Pons (tissue), 1 donor: ENCODE measurements around the gene CDC73.
"Not testable (repeated sequence)": the region's sequence is repeated elsewhere in the genome, so short reads cannot be mapped to it uniquely, and the experiment has no call there.

ENCODE experiments used
- DNase-seq: peaks from one replicate; pipeline ENCODE4 v3.0.0-alpha.2; 2016; ENCODE audit warnings: low spot score

The CDC73 gene

GRCh38 chr1:193181536-193181935, 59.7 kb downstream of the CDC73 start:
- peak; percentile 15 for DNase-seq

DNA sequence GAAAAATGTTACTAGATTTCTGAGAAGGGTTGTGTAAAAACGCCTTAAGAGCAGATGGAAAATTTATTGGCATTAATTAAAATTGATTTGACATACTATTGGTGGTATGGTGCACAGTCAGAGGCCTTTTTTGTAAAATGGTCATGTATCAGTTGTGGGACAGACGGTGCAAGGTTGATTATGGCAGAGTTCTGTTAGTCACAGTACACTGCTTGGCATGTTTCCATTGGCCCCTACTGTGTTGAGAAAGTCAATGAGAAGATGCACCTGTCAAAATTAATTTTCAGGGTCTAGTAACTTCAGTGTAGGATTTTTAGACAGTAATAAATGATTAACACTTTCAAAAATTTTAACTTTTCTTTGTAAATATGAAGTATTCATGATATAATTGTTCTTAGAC, 60.2 kb downstream of the CDC73 start:
- peak; percentile 28 for DNase-seq

GRCh38 chr1:193183019-193183627, 61.3 kb downstream of the CDC73 start:
- DNase-seq: peak; percentile 88

DNA sequence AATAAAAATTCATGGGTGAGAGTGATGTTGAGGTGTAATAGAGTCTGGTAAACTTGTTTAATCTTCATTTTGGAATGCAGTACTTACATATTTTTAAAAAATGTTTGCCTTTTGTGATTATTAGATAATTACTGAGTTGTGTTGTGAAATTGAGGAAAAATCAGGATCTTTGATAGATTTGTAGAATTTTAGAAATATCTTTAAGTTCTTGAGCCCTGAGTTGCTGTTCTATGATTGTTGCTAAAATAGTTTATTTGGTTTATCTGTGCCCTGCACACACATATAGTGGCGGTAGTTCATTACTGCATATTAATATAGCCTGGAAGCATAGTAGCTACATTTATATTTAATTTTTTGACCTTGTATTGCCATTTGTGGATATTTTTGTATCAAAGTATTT, 62.9 kb downstream of the CDC73 start:
- peak; percentile 30 for DNase-seq

DNA sequence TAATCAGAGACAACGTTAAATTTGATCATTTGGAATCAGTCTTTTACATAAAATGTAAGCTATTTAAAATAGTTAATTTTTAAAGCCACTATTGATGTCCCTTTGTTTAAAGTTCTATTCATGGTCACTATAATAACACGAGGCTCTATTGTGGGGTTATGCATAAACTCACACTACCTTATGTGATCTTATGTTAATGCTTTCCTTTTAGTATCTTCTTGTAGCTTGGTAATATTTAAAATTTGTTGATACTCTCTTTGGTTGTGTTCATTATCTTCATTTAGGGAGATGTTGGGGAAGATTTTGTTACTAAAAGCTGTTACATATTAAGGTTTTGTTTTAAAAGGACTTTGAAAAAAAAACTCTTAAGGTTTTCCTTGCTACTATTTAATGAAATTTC, 63.4 kb downstream of the CDC73 start:
- DNase-seq: peak; percentile 53

- DNase-seq: peak; percentile 92
These were observed 64.3 kb downstream of the CDC73 start, which contains the start of gene B3GALT2 for GRCh38 chr1:193185901-193186731. B3GALT2 (minus strand) TSS chr1:193186613; CDS start chr1:193181562, 5,051 bp downstream.

DNA sequence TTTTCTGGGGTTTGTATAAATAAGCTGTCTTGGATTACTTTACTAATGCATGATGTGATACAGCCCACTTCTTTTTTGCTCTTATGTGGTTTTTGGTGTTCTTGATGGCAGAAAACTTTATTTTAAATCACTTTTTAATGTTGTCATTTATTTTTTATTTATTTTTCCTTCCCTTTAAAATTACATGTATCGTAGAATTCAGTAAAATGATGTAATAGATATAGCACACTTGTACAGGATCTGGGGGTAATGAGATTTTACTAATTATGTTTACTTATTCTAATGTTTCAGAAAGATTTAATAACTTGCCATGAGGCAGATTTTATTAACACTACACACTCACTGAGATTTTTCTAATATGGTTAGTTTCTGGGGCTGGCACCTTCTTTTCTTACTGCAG, 65.3 kb downstream of the CDC73 start:
- peak; percentile 16 for DNase-seq

- DNase-seq: not testable (repeated sequence)
These were observed 67.1 kb downstream of the CDC73 start for GRCh38 chr1:193188915-193189314.

DNA sequence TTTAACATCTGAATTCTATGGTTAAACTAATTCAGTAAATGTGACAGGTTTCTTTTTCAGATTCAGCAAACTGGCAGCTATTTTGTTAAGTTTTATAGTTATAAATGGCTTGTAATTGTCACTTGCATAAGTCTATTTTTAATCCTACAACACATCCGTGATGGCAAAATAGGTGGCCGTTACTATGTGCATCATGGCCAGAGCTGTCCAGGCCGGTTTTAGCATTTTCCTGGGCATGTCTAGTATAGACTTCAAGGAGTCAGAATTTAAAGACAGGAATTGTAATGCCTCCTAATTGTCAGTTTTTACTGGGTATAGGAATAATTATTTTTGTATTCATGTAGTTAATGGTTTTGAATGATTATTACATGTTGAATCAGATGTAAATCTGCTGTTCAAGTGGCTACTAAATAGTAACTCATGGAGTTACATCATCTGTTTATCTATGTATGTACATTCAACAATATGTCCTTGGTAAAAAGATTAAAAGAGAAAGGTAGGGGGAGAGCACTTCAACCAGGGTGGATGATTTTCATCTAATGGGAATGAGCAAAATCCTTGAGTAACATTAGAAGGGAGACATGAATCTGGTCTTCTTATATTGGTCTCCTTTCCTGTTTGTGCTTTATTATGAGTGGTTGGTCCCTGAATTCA, 67.7 kb downstream of the CDC73 start:
- peak; percentile 24 for DNase-seq

DNA sequence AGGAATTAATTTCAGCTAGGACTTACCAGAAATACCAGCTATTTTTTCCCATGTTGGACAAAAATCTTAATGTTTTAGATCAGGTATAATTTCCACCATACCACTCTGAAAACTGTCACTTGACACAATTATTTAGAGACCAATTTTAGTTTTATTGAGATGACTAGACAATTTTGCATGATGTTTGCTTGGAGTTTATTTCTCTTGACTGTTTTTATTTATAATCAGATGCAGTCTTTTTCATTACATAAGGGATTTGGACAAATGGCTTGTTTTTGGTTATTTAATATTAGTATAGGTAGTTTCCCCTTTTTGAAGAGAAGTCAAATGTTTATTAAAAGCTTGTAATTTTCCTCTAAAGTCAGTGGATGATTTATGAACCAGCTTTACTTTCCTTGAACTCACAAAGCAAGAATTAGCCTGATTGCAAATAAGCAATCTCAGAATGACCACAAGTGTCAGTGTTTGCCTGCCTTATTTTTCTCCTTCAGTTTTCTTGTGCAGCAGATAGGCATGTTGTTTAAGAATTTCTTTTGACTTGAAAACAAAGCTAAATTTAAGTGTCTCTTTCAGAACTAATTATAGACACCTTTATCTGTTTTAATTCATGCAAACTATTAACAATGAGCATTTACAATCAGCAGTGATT, 68.4 kb downstream of the CDC73 start:
- peak; percentile 81 for DNase-seq

DNA sequence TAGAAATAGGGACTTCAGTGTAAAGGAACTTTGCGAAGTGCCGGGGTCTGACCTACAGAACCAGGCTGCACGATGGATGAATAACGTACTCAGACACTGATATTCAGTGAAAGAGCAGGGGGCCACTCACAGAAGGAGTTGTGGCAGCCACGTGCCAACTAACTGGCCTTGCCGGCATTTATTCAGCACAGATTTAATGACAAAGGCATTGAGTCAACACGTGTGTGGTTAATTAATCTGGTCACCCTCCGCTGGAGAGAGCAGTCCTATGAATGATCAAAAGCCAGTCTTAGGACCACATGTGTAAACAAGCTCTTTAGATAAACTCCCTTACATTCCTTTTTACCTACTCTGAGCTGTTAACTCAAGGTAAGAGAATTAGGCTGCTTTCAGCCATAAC, 70.8 kb downstream of the CDC73 start:
- no peak for DNase-seq

DNA sequence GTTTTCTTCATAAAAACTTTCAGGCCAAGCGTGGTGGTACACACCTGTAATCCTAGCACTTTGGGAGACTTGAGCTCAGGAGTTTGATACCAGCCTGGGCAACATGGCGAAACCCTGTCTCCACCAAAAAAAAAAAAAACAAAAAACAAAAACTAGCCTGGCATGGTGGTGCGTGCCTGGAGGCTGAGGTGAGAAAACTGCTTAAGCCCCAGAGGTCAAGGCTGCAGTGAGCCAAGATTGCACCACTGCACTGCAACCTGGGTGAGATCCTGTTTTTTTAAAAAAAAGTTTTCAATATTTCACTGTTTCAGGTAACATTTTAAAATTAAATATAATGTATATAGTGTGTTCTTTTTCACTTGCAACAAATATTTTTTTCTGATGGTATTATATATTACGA, 78.1 kb downstream of the CDC73 start:
- no peak for DNase-seq

- DNase-seq: no peak
These were observed 79.2 kb downstream of the CDC73 start for GRCh38 chr1:193201021-193201420.

DNA sequence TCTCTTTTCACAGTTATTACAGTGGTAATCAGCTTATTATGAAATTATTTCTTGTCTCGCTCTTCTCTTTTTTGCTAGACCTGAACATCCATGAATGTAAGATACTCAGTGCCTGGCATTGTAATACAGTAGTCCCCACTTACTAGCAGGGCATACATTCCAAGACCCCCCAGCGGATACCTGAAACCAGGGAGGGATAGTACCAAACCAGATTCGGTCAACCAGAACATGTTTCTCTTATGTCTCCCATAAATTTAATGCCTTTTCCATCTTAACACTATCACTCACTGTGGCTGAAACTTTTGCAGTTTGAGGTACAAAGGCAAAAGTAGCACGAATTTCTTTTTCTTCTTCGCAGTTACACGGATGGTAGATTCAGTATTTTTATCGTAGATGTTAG, 89.2 kb downstream of the CDC73 start:
- no peak for DNase-seq

DNA sequence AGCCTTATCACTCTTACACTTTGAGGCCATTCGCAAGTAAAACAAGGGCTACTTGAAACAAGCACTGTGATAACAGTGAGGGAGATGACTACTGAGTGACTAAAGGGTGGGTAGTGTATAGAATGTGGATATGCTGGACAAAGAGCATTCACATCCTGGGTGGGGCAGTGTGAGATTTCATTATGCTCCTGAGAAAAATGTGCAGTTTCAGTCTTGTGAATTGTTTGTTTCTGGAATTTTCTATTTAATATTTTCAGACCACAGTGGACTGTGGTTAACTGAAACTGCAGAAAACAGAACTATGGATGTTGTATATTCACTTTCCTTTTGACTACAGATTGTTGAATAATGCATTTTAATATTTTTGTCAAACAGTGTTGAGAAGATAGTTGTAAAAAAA, 89.7 kb downstream of the CDC73 start:
- DNase-seq: peak; percentile 15

GRCh38 chr1:193212637-193213036, 90.8 kb downstream of the CDC73 start:
- DNase-seq: no peak

- no peak for DNase-seq
These were observed 92.2 kb downstream of the CDC73 start for GRCh38 chr1:193213998-193214397.

DNA sequence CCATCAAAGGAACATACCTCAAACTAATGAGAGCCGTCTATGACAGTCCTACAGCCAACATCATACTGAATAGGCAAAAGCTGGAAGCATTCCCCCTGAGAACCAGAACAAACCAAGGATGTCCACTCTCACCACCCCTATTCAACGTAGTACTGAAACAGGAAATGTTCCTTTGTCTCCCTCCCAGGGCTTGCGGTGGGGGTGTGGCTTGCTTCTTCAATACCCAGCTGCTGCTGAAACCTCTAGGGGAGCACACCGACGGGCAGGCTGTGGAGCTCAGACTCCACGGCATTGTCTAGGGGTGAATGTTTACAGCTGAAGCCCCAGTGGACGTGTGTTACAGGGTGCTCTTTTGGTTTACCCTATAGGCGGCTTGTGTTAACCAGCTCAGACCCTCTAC, 95.1 kb downstream of the CDC73 start:
- no peak for DNase-seq

GRCh38 chr1:193219391-193219790, 97.6 kb downstream of the CDC73 start:
- no peak for DNase-seq

GRCh38 chr1:193221651-193222050, 99.8 kb downstream of the CDC73 start:
- peak; percentile 44 for DNase-seq

DNA sequence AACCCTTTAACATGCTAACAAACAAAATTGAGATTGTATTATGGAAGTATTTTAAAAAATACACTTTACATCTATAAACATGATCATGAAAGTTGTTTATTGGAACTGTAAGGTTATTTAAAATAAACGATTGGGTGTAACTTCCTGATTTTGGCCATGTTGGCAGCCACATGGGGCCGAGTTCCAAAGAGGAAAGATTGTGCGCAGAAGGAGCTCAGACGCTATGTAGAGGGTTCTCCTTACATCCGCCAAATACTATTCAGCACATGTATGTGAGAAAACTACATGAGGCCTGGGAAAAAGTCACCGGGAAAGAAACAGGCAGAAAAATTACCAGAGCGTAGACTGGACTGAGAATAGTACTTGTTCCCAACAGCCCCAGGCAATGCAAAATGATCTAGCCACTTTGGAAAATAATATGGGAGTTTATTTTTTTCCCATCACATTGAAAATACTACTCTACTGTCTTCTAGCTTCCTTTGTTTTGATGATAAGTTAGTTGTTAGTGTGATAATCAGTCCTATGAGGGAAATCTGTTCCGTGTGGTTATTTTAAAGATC, 100.3 kb downstream of the CDC73 start:
- DNase-seq: peak; percentile 10

DNA sequence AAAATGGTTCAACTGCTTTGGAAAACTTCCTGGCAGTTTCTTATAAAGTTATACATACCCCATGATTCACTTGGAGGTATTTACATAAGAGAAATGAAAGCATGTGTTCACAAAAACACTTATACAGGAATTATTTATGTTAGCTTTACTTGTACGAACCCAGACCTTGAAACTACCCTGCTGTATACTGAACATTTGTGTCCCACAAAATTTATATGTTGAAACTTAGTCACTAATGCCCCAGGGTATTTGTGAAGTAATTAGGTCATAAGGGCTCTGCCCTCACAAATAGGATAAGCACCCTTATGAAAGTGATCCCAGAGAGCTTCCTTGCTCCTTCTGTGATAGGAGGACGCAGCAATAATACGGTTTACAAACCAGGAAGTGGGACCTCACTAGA, 107.3 kb downstream of the CDC73 start:
- no peak for DNase-seq
